PC-3 (cell line): Measurements from ENCODE around the gene PRXL2B. TPM values are rescaled to one million over a fixed set of nuclear protein-coding genes. Genes with fewer than 3 reads are reported as not detected.

Experiments
- ATAC-seq: fragments of 200-7000 bp; cut with Tn5 transposase; 2 replicates; pipeline ENCODE4 v1.9.1; 2020; ENCODE audit warnings: mild to moderate bottlenecking, moderate library complexity
- BruUV-seq: library from RNA; stranded (reverse); fragments of 400-500 nt; replicated peaks from 2 replicates; lab custom pipeline; 2021; lab: Mats Ljungman, UMichigan
- CTCF ChIA-PET: fragments of 300-600 bp; sonication (Branson Sonifier 250); formaldehyde crosslinking; loops from one replicate; lab custom pipeline; 2022; ENCODE audit warnings: antibody characterized with exemption; lab: Charles Lee
- POLR2A ChIA-PET: fragments of 300-600 bp; sonication (Branson Sonifier 250); formaldehyde crosslinking; loops from one replicate; lab custom pipeline; 2022; ENCODE audit warnings: antibody characterized with exemption; ENCODE audit not compliant: unreplicated experiment; lab: Charles Lee
- DNase-seq: peaks from one replicate; pipeline ENCODE4 v3.0.0-alpha.2; 2015
- H2AFZ ChIP-seq: fragments of 300-600 bp; sonication (generic); 2 replicates; pipeline ENCODE4 v1.6.0; 2016; ENCODE audit warnings: antibody characterized with exemption, low read length
- H3F3A ChIP-seq: fragments of 300-600 bp; sonication (generic); one replicate; pipeline ENCODE4 v1.6.0; 2017; ENCODE audit warnings: antibody characterized with exemption, low read length, control low read depth, mild to moderate bottlenecking; ENCODE audit not compliant: unreplicated experiment
- H3K27ac ChIP-seq: fragments of 300-600 bp; sonication (generic); 2 replicates; pipeline ENCODE4 v1.5.1; 2016; ENCODE audit warnings: mild to moderate bottlenecking, low read length
- H3K27me3 ChIP-seq: fragments of 300-600 bp; sonication (generic); 2 replicates; pipeline ENCODE4 v1.6.1; 2016; ENCODE audit warnings: low read length, mixed read lengths
- H3K36me3 ChIP-seq: fragments of 300-600 bp; sonication (generic); 2 replicates; pipeline ENCODE4 v1.6.1; 2016; ENCODE audit warnings: low read depth, mixed run types, low read length, mixed read lengths
- H3K4me1 ChIP-seq: fragments of 300-600 bp; sonication (generic); 2 replicates; pipeline ENCODE4 v1.5.1; 2016; ENCODE audit warnings: low read length; ENCODE audit not compliant: insufficient read depth
- H3K4me2 ChIP-seq: fragments of 300-600 bp; sonication (generic); 2 replicates; pipeline ENCODE4 v1.6.0; 2016; ENCODE audit warnings: low read length
- H3K4me3 ChIP-seq: fragments of 300-600 bp; sonication (generic); 2 replicates; pipeline ENCODE4 v1.5.1; 2016; ENCODE audit warnings: mild to moderate bottlenecking, low read length, mixed read lengths
- H3K79me2 ChIP-seq: fragments of 300-600 bp; sonication (generic); 2 replicates; pipeline ENCODE4 v1.6.1; 2017; ENCODE audit warnings: low read length, mixed read lengths
- H3K9ac ChIP-seq: fragments of 300-600 bp; sonication (generic); 2 replicates; pipeline ENCODE4 v1.6.0; 2016; ENCODE audit warnings: mild to moderate bottlenecking, low read length
- H3K9me2 ChIP-seq: fragments of 300-600 bp; sonication (generic); replicated peaks from 2 replicates; pipeline ENCODE4 v1.6.1; 2016; ENCODE audit warnings: mixed run types, low read length, mixed read lengths
- H3K9me3 ChIP-seq: fragments of 300-600 bp; sonication (generic); 2 replicates; pipeline ENCODE4 v1.6.1; 2016; ENCODE audit warnings: low read length, mixed read lengths
- H4K20me1 ChIP-seq: fragments of 300-600 bp; sonication (generic); 2 replicates; pipeline ENCODE4 v1.6.1; 2016; ENCODE audit warnings: low read length, mixed read lengths
- CTCF ChIP-seq: fragments of 300-600 bp; sonication (generic); conservative IDR thresholded peaks from 2 replicates; pipeline ENCODE4 v1.5.1; 2017; ENCODE audit warnings: antibody characterized with exemption, low read depth, mild to moderate bottlenecking, low read length
- EZH2 ChIP-seq: fragments of 300-600 bp; sonication (generic); IDR thresholded peaks from one replicate; pipeline ENCODE4 v1.6.1; 2017; ENCODE audit warnings: antibody characterized with exemption, mild to moderate bottlenecking, low read length; ENCODE audit not compliant: unreplicated experiment
- EZH2phosphoT487 ChIP-seq: fragments of 300-600 bp; sonication (generic); IDR thresholded peaks from 2 replicates; pipeline ENCODE4 v1.6.1; 2018; ENCODE audit warnings: mild to moderate bottlenecking, antibody characterized with exemption, low read length, borderline replicate concordance
- intact Hi-C: fragments of 100-400 bp; cut with micrococcal nuclease; formaldehyde crosslinking; loops from 2 replicates; pipeline ENCODE4 v1.9.0; 2023
- total RNA-seq: library from RNA; depleted of rRNA; stranded (reverse); fragments of >200 nt; gene quantifications from 2 replicates; pipeline ENCODE4 v1.2.3, GENCODE V29; 2014

The PRXL2B gene
- total RNA-seq, 1 experiment from 2014 or later = 75.0 TPM

GRCh38 chr1:2632561-2633361 is 46.2 kb downstream of the PRXL2B start, which contains the start of gene MMEL1:
TSS of gene MMEL1 (minus strand) at chr1:2633016. CDS start at chr1:2629484, 3,532 bp downstream.
- no peak within 1 kb of the TSS for H3K9ac ChIP-seq
- CTCF ChIA-PET = no interaction called here
- peaks cover 8% of the 10 kb centered on the region; the same call in 1 of the 2 replicates for H3K9me3 ChIP-seq
- TF ChIP-seq EZH2phosphoT487 (no peak), CTCF (no peak), EZH2 (no peak)
- H2AFZ ChIP-seq = no peak within 1 kb of the TSS
- H3K9me2 ChIP-seq = no peaks in the 10 kb centered on the region
- H3F3A ChIP-seq = no peaks in the 10 kb centered on the region
- no peak within 1 kb of the TSS for H3K4me3 ChIP-seq
- no peaks in the 10 kb centered on the region for H3K79me2 ChIP-seq
- no peak; the same call in 1 of the 2 replicates for ATAC-seq
- no peaks in the 10 kb centered on the region for H3K36me3 ChIP-seq
- no peak within 1 kb of the TSS for H3K27ac ChIP-seq
- DNase-seq = no peak
- intact Hi-C loops = no loop called here
- POLR2A ChIA-PET = interaction anchor here (0.7 kb wide), 1 partner anchor 62 kb away, joined by 4 read pairs; no protein-coding TSS in a partner anchor
- no peaks in the 10 kb centered on the region for H4K20me1 ChIP-seq
- H3K27me3 ChIP-seq = peaks cover 34% of the 10 kb centered on the region
- H3K4me2 ChIP-seq = no peak within 1 kb of the TSS
- no TSS peak for BruUV-seq
- no peaks in the 10 kb centered on the region for H3K4me1 ChIP-seq

GRCh38 chr1:2633366-2633935 is 46.9 kb downstream of the PRXL2B start:
- DNase-seq (no peak), ATAC-seq (no peak)
- Histone ChIP-seq H3K9me2 (no peaks in the 10 kb centered on the region), H4K20me1 (no peaks in the 10 kb centered on the region), H3F3A (no peaks in the 10 kb centered on the region), H3K4me1 (no peaks in the 10 kb centered on the region), H3K9me3 (peaks cover 8% of the 10 kb centered on the region; the same call in 1 of the 2 replicates), H3K4me3 (no peak overlapping the region), H2AFZ (no peak overlapping the region), H3K27ac (no peak overlapping the region), H3K9ac (no peak overlapping the region), H3K79me2 (no peaks in the 10 kb centered on the region), H3K36me3 (no peaks in the 10 kb centered on the region), H3K4me2 (no peak overlapping the region), H3K27me3 (peaks cover 27% of the 10 kb centered on the region)
- TF ChIP-seq CTCF = no peak
- TF ChIP-seq EZH2 = no peak
- no peak for TF ChIP-seq EZH2phosphoT487
- intact Hi-C loops = no loop called here
- no TSS peak for BruUV-seq
- POLR2A ChIA-PET = no interaction called here
- CTCF ChIA-PET = no interaction called here
